GM21360 (cell line): Measurements from ENCODE around the gene TREM1.
"Not testable (repeated sequence)": the region's sequence is repeated elsewhere in the genome, so short reads cannot be mapped to it uniquely, and the experiment has no call there.

ENCODE experiments used
- ATAC-seq: cut with Tn5 transposase; IDR thresholded peaks from one replicate; pipeline ENCODE4 v1.9.1; 2021; ENCODE audit warnings: mild to moderate bottlenecking, moderate library complexity; ENCODE audit not compliant: unreplicated experiment

The TREM1 gene

DNA sequence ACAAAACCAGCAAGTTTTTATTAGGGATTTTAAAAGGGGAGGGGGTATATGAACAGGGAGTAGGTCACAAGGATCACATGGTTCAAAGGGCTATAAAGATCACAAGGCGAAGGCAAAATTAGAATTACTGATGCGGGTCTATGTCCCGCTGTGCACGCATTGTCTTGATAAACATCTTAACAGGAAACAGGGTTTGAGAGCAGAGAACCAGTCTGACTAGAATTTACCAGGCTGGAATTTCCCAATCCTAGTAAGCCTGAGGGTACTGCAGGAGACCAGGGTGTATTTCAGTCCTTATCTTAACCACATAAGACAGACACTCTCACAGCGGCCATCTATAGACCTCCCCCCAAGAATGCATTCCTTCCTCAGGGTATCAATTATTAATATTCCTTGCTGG, 10.8 kb upstream of the TREM1 start:
- not testable (repeated sequence) for ATAC-seq

DNA sequence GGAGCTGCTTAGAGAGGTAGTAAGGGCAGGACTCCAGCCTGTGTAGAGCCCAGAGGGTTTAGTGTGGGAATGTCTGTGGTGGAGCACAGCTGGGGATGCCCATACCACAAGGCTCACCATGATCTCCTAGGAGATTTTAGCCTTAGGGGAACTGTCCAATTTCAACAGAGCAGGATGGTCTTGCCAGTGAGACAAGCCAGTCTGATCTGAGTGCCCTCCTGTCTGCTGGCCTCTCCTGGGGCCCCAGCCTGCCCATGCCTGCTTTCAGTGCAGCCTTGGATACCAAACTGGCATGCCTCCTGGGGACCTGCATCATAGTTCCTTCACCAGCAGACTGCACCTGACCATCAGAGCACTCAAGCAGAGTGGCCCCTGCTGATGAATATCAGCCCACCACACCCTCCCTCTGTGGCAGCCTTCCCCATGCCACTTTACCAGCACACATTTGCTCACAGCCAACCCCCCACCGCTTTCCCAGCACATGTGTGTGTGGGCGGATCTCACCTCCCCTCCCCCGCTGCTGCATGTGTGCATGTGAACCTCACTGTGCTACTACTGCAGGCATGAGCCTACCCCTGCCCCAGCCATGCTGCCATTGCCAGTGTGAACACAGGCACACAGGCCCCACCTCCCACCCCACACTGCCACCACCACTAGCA, 7.9 kb upstream of the TREM1 start:
- ATAC-seq: no peak

DNA sequence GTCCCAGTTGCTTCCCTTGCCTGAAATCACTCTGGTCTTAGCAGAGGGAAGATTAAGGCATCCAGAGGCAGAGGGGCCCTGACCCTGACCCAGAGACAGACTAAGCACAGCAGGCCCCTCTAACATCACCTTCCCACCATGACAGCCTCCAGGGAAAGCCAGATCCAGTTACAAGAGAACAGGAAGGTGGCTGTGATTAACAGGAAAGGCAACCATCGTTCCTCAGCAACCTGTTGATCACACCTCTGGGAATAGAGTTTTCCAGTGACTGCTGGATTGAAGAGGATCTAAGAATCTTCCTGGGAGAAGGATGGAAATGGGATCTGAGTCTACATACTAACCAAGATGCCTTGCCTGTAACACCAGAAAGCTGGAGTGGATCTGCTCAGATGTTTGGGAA, 5.2 kb upstream of the TREM1 start:
- no peak for ATAC-seq

DNA sequence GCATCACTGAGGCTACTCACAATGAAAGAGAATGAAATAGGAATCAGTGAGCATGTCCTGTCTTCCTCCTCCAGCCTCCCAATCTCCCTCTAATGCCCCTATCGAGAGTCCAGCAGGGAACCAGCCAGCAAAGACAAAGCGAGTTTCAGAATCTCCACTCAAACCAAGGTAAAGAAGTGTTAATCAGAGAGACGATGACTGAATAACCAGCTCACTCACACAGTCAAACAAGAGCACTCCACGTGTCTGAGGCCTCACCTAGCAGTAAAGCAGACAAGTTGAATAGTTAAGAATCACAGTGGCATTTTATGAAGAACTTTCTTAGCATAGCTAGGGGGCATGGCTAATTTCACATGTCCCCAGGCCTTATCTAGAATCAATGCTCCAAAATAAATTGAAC, 3.3 kb upstream of the TREM1 start:
- ATAC-seq: no peak

DNA sequence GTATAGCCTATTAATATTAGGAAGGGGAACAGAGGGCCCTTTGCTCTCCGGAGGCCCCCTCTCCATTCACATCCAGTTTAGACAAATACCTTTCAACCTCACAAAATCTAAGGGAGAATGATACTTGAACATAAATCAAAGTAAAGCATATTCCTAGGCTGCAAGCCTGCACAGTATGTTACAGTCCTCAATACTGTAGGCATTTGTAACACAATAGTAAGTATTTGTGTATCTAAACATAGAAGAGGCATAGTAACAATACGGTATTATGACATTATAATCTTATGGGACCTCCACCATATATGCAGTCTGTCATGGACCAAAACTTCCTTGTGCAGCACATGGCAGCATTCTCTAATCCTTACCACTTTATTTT, 2.3 kb upstream of the TREM1 start:
- no peak for ATAC-seq

DNA sequence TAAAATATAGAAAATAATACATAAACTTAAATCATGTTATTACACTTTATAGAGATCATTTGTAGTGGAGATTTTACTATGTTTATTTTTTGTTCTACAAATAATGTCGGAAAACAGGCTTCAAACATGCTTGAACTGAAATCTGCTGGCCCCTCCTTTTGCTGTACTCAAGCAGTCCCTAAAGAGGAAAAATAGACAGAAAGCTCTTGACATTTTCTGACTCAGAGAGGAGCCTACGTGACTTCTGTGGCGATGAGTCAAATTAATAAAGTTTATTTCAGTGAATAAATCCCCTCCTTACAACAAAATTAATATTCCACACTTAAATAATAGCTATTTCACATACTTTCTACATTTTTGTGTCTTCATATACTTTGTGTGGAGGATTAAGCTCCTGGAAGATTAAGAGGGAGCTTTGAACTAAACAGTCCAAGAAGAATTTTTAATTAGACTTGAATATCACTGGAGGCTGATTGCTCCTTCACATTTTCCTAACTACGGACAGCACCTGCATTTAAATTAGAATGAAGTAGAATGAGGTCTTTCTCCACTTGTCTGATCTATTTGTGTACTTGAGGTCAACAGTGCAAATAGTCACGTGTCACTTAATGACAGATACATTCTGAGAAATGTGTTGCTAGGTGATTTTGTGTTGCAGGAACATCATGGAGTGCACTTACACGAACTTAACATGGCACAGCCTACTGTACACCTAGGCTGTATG, 1.7 kb upstream of the TREM1 start:
- ATAC-seq: peak; percentile 67

- no peak for ATAC-seq
Measured at GRCh38 chr6:41284726-41285125, 1.8 kb downstream of the TREM1 start.

DNA sequence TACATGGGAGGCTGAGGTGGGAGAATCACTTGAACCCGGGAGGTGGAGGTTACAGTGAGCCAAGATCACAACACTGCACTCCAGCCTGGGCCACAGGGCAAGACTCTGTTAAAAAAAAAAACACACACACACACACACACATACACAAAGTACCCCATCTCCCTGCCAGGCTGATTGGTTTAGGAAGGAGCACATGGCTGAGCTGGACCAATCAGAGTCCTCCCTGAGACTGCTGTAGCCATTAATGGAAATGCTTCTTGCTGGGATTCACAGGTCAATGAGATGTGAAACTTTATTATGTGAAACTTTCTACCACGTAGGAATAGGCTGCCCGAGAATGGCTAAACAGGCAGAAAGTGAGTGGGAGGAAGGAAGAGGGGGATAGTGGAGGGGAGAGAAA, 2.9 kb downstream of the TREM1 start:
- ATAC-seq: no peak

DNA sequence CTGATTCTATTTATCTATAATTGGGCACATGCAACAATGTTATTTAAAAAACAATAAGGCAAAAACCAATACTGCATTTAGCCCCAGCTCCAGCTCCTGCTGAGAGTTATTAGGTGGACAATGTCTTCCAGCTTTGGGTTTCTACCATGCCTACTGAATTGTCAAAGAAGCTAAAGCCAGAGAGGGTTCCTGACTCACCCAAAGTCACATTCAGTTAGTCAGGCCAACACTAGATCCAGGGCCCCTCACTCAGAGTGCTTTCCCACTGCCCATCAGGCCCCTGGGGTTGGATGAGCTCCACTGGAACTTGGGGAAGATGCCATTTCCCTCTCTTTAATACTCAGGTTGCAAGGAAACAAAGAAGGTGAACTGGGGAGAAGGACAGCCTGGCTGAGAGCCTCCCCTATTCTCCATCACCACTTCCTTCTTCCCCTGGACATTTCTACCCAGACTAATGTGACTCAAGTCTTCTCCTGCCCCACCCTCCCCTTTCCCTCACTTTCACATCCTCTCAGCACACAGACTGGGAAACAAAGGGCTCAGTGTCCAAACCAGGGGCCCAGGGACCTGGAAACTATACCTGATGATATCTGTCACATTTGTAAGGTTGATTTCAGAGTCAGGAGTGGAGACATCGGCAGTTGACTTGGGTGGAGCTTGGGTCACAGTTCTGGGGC, 6.0 kb downstream of the TREM1 start:
- no peak for ATAC-seq

DNA sequence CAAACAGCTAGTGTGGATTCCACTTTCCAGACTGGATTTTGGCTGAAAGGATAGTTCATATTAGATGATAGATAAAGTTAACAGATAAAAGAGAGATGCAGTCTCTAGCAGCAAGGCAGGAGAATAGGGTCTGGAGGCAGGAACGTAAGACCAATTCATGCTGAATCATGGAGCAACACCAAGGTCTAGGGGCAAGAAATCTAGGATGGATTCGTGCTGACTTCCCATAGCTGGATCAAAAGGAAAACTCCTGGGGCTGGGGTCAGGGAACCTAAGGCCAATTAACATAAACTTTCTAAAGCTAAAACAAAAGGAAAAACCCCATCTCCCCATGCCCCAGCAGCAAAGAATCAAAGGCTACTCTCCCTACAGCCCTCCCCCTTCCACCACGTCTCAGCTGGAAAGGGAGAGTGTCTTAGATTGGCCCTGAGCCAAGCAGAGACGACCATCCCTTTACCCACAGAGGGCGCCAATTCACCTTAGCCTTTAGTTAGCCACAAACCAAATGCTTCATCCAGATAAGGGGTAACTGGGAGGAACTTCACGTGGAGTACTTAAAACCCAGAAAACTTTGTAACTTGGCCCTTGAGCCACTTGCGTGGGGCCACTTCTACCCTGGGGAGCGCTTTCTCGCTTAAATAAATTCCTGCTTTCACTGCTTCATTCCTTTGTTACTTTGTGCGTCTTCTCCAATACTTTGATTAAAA, 7.6 kb downstream of the TREM1 start:
- ATAC-seq: no peak

GRCh38 chr6:41277605-41278004, 8.9 kb downstream of the TREM1 start:
- no peak for ATAC-seq

DNA sequence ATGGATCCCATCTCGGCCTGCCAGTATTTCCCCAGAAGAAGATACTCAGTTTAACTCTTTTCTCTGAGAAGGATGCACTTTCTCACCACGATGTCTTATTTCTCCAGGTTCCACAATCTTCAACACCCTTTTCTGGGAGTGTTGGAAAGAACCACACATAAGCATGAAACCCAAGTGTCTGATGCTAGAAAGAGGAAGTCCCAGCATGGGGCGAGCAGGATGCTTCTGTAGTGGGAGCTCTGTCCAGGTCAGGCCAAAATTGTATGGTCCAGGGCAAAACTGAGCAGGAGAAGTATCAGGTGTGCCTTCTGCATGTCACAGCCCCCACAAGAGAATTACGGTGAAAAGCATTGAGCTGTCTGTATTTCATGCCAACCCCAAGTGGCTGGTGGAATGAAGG, 11.0 kb downstream of the TREM1 start:
- ATAC-seq: no peak

GRCh38 chr6:41274256-41274655, 12.2 kb downstream of the TREM1 start:
- no peak for ATAC-seq

DNA sequence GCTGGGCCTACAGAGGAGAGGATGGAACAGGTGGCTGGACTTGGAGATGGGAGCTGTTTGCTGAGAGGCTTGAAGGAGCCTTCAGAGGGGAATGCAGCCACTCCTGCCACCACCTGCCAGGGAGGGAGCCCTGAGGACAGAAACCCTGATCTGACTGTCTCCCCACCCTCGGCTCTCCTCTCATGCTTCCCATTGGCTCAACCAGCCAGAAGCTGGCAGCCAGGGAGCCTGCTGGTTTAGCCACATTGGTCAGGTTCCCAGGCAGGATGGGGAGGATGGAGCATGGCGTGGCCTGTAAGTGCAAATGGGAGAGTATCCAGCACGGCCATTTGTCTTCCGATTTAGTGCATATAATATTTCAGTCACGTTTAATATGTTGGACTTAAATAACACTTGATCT, 12.8 kb downstream of the TREM1 start:
- no peak for ATAC-seq

DNA sequence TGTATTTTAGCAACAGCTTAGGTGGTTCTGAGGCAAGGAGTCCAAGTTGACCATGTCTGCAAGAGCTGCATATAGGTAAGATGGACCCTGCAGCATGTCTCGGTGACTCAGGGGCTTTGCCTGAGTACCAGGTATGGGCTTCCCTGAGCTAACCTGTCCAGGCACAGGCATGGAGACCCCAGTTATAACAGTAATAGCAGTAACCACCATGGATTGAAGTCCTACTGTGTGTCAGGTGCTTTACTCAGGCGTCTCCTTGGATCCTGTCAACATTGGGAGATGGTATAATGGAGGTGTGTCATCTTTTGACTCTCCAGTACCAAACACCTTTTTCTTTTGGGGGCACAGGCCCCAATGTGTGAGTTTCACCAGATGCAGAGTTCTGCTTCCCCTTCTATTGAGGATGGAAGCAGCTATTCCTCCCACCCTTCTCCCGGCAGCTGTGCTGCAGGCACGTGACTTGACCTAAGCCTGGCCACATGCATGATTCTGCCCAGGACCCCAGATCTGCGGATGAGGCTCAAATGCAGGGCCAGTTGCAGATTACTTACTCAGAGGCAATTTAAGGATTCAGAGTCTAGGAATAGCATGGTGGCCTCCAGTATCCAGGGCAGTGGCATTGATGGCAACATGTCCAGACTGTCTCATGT, 13.8 kb downstream of the TREM1 start:
- ATAC-seq: no peak

- no peak for ATAC-seq
Measured at GRCh38 chr6:41271901-41272395, 14.5 kb downstream of the TREM1 start.

DNA sequence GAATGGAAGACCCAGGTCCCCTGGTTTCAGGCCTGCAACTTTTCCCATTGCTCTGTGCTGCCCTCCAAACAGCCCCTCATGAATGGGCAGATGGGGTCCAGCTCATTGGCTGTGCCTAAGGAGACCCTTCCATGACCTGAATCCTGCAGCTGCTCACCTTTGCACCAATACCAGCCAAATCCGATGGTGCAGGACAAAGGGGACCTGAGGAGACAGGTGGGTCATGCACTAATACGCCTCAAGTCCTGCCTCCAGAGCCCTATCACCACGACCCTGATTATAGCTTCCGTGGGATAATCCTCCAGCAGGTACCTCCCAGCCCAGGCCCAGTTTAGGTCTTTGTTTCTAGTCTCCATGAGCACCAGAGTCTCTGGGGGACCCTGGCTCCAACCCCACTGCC, 16.8 kb downstream of the TREM1 start:
- ATAC-seq: no peak

GRCh38 chr6:41269166-41269565, 17.3 kb downstream of the TREM1 start:
- no peak for ATAC-seq

DNA sequence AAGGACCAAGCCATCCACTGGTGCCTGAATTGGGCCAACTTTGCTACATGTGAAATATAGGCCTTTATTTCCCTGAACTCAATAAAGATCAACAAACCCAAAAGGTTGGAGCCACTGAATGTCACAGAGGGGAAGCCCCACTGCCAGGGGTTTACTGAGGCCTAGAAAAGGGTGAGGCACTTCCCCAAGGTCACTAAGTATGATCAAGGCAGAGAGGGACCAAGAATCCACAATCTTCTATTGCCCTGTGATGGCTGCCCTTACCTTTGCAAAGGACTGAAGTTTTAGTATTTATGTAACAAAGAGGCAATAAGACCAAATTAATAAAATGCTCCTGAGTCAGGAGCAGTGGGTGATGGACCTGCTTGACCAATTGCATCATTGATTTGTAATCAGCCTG, 18.0 kb downstream of the TREM1 start:
- no peak for ATAC-seq

- ATAC-seq: no peak
Measured at GRCh38 chr6:41266541-41266940, 19.9 kb downstream of the TREM1 start.

DNA sequence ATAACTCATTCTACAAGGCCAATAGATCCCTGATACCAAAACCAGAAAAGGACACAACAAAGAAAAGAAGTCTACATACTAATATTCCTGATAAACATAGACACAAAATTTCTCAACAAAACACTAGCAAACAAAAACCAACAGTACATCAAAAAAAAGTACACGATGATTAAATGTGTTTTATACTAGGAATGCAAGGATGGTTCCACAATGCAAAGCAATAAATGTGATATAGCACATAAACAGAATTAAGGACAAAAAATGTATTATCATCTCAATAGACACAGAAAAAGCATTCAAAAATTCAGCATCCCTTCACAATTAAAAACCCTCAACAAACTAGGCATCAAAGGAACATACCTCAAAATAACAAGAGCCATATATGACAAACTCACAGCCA, 23.2 kb downstream of the TREM1 start:
- ATAC-seq: no peak
